ENCODE data around the gene MVB12B. TPM values are rescaled to one million over a fixed set of nuclear protein-coding genes. Genes with fewer than 3 reads are reported as not detected.

The MVB12B gene
- total RNA-seq, 1 experiment from 2014 or later = 9.4 TPM

DNA sequence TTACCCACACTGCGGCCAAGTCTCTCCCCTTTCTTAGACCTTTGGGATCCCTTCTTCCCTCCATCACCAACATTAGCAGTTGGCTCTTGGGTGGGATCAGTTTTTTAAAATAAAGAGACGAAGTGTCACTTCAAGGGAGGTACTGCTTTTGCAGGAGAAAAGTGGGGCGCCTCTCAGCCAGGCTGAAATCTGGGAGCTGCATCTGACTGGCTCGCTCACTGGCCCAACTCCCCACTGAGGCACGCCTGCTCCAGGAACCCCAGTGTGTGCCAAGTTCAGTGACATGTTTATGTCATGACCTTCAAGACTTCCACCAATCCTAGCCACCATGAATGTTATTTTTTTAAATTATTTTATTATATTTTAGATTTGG is 130.5 kb downstream of the MVB12B start:
- POLR2A ChIA-PET = no interaction called here
- CTCF ChIA-PET = no interaction called here

GRCh38 chr9:126457890-126458289 is 131.3 kb downstream of the MVB12B start:
- H3K4me1 ChIP-seq (ENCODE audit: control insufficient read depth, insufficient read depth, low read length) = no peaks in the 10 kb centered on the region
- intact Hi-C loops (cut with micrococcal nuclease; ENCODE audit: unreplicated experiment) = no loop called here
- ATAC-seq = no peak
- CTCF ChIA-PET = no interaction called here
- H3K9me3 ChIP-seq (ENCODE audit: control insufficient read depth, insufficient read depth, low read depth, low read length) = no peaks in the 10 kb centered on the region
- no peaks in the 10 kb centered on the region for H3K27me3 ChIP-seq (ENCODE audit: control insufficient read depth, insufficient read depth, low read length)
- H3K27ac ChIP-seq (ENCODE audit: low read length) = no peak overlapping the region
- in situ Hi-C loops (cut with HindIII; ENCODE audit: low pct_unique_long_range_greater_than_20kb, low sequenced_read_pairs) = no loop called here
- no TSS peak for BruUV-seq (replicated peaks)
- H3K4me3 ChIP-seq (ENCODE audit: low read depth in 2 of 2, low read length in 2 of 2) = no peak overlapping the region
- H3K36me3 ChIP-seq (ENCODE audit: control insufficient read depth, insufficient read depth, low read length) = no peaks in the 10 kb centered on the region
- TF ChIP-seq POLR2AphosphoS5 (IDR thresholded peaks at IDR 0.05; ENCODE audit: low read depth, low read length) (no peak), CTCF (IDR thresholded peaks at IDR 0.05) (no peak), SIN3A (IDR thresholded peaks at IDR 0.05; ENCODE audit: borderline replicate concordance, insufficient read depth, low read depth, low read length) (no peak), TCF7L2 (IDR thresholded peaks at IDR 0.05; ENCODE audit: low read depth, low read length) (no peak)
- TF ChIP-seq, protein P1, sequence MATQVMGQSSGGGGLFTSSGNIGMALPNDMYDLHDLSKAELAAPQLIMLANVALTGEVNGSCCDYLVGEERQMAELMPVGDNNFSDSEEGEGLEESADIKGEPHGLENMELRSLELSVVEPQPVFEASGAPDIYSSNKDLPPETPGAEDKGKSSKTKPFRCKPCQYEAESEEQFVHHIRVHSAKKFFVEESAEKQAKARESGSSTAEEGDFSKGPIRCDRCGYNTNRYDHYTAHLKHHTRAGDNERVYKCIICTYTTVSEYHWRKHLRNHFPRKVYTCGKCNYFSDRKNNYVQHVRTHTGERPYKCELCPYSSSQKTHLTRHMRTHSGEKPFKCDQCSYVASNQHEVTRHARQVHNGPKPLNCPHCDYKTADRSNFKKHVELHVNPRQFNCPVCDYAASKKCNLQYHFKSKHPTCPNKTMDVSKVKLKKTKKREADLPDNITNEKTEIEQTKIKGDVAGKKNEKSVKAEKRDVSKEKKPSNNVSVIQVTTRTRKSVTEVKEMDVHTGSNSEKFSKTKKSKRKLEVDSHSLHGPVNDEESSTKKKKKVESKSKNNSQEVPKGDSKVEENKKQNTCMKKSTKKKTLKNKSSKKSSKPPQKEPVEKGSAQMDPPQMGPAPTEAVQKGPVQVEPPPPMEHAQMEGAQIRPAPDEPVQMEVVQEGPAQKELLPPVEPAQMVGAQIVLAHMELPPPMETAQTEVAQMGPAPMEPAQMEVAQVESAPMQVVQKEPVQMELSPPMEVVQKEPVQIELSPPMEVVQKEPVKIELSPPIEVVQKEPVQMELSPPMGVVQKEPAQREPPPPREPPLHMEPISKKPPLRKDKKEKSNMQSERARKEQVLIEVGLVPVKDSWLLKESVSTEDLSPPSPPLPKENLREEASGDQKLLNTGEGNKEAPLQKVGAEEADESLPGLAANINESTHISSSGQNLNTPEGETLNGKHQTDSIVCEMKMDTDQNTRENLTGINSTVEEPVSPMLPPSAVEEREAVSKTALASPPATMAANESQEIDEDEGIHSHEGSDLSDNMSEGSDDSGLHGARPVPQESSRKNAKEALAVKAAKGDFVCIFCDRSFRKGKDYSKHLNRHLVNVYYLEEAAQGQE (IDR thresholded peaks at IDR 0.05; ENCODE audit: insufficient read depth in 1 of 2, low read depth in 2 of 2, low read length in 1 of 2) = no peak
- no peak for DNase-seq (ENCODE audit: low read depth, low spot score)
- POLR2A ChIA-PET = no interaction called here

More for the DNA sequence above, 130.5 kb downstream of the MVB12B start:
- no TSS peak for BruUV-seq (replicated peaks)
- Histone ChIP-seq H3K4me1 (ENCODE audit: control insufficient read depth, insufficient read depth, low read length) (no peaks in the 10 kb centered on the region), H3K9me3 (ENCODE audit: control insufficient read depth, insufficient read depth, low read depth, low read length) (no peaks in the 10 kb centered on the region), H3K27me3 (ENCODE audit: control insufficient read depth, insufficient read depth, low read length) (no peaks in the 10 kb centered on the region), H3K4me3 (ENCODE audit: low read depth in 2 of 2, low read length in 2 of 2) (no peak overlapping the region), H3K36me3 (ENCODE audit: control insufficient read depth, insufficient read depth, low read length) (no peaks in the 10 kb centered on the region), H3K27ac (ENCODE audit: low read length) (no peak overlapping the region)
- DNase-seq (ENCODE audit: low read depth, low spot score) (no peak), ATAC-seq (no peak)
- intact Hi-C loops (cut with micrococcal nuclease; ENCODE audit: unreplicated experiment) = no loop called here
- in situ Hi-C loops (cut with HindIII; ENCODE audit: low pct_unique_long_range_greater_than_20kb, low sequenced_read_pairs) = no loop called here
- TF ChIP-seq CTCF (IDR thresholded peaks at IDR 0.05) (no peak), SIN3A (IDR thresholded peaks at IDR 0.05; ENCODE audit: borderline replicate concordance, insufficient read depth, low read depth, low read length) (no peak), POLR2AphosphoS5 (IDR thresholded peaks at IDR 0.05; ENCODE audit: low read depth, low read length) (no peak), TCF7L2 (IDR thresholded peaks at IDR 0.05; ENCODE audit: low read depth, low read length) (no peak)
- TF ChIP-seq, protein P1 (IDR thresholded peaks at IDR 0.05; ENCODE audit: insufficient read depth in 1 of 2, low read depth in 2 of 2, low read length in 1 of 2) = no peak
